Measurements from ENCODE around the gene DCAF6.
"Not testable (repeated sequence)": the region's sequence is repeated elsewhere in the genome, so short reads cannot be mapped to it uniquely, and the experiment has no call there.

DCAF6 gene

DNA sequence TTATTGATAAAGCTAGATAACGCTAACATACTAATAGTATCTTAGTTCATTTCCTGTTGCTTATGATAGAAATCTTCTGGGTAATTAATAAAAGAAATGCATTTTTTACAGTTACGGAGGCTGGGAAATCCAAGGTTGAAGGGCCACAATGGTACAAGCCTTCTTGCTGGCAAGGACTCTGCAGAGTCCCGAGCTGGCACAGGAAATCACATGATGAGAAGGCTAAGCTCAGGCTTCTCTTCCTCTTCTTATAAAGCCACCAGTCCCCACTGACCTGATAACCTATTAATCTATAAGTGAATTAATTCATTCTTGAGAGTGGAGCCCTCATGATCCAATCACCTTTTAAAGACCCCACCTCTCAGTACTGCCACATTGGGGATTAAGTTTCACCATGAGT, 117.6 kb downstream of the DCAF6 start:
- Histone ChIP-seq H2AK5ac (ENCODE audit: low read length, severe bottlenecking) (no peak overlapping the region), H2BK5ac (ENCODE audit: low read depth, low read length, poor library complexity, severe bottlenecking) (no peak overlapping the region), H3K79me1 (replicated peaks; ENCODE audit: low read length, poor library complexity, severe bottlenecking) (peaks cover 12% of the 10 kb centered on the region), H3K27me3 (ENCODE audit: control insufficient read depth in 1 of 2, insufficient read depth in 1 of 2, low read length in 2 of 2) (no peaks in the 10 kb centered on the region), H2BK12ac (ENCODE audit: low read length in 2 of 2) (no peak overlapping the region), H2AFZ (ENCODE audit: low read depth, low read length) (no peak overlapping the region), H3K14ac (ENCODE audit: low read length in 2 of 2) (no peak overlapping the region), H3K4me2 (ENCODE audit: low read length, poor library complexity, severe bottlenecking) (no peak overlapping the region), H3K18ac (ENCODE audit: low read depth in 1 of 2, low read length in 2 of 2) (no peak overlapping the region), H4K8ac (ENCODE audit: low read length) (no peak overlapping the region), H3K4ac (ENCODE audit: low read depth in 1 of 2, low read length in 2 of 2) (no peak overlapping the region), H3K27ac (ENCODE audit: low read length, poor library complexity, severe bottlenecking) (no peak overlapping the region), H2BK15ac (ENCODE audit: low read depth, poor library complexity, severe bottlenecking) (no peak overlapping the region), H3K4me1 (ENCODE audit: control insufficient read depth, insufficient read depth, low read depth, low read length) (peaks cover 1% of the 10 kb centered on the region), H3K4me3 (ENCODE audit: insufficient read depth in 1 of 2, low read depth in 1 of 2, low read length in 2 of 2) (no peak overlapping the region), H2BK120ac (ENCODE audit: low read depth, low read length) (no peak overlapping the region), H3K9me3 (ENCODE audit: control insufficient read depth, low read length) (no peaks in the 10 kb centered on the region), H4K91ac (ENCODE audit: low read length) (no peak overlapping the region), H3K36me3 (ENCODE audit: control insufficient read depth in 1 of 2, insufficient read depth in 2 of 2, low read depth in 1 of 2, low read length in 2 of 2) (peaks cover 6 to 56% of the 10 kb centered on the region in 2 experiments), H3K9ac (ENCODE audit: low read length) (no peak overlapping the region), H3K23ac (ENCODE audit: low read length in 2 of 2) (no peak overlapping the region)
- no peak for DNase-seq
- WGBS, result 100% methylated on average over 2 of the region's 3 CpGs

DNA sequence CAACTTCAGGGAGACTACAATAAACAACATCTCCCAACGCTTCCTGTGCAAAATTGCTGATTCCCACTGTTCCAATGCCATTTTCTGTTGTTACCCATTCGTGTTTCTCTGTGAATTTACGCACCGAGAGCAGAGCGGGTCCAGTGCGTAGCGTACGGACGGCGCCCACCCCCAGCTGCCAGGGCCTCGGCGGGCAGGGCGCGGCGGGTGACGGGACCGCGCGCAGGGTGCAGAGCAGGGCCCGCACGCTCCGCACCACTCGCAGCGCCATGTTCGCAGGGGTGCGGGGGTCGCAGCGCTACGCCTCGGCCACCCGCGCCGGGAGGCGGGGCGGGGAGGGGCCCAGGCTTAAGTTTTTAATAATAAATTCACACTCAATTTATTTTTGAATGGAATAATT, 119.7 kb downstream of the DCAF6 start:
- not testable (repeated sequence) for H2BK12ac ChIP-seq (ENCODE audit: low read length in 2 of 2); H4K8ac ChIP-seq (ENCODE audit: low read length); H3K27ac ChIP-seq (ENCODE audit: low read length, poor library complexity, severe bottlenecking); H4K91ac ChIP-seq (ENCODE audit: low read length); H3K27me3 ChIP-seq (ENCODE audit: control insufficient read depth in 1 of 2, insufficient read depth in 1 of 2, low read length in 2 of 2); H3K23ac ChIP-seq (ENCODE audit: low read length in 2 of 2); H2BK120ac ChIP-seq (ENCODE audit: low read depth, low read length); H2AK5ac ChIP-seq (ENCODE audit: low read length, severe bottlenecking); H3K4me1 ChIP-seq (ENCODE audit: control insufficient read depth, insufficient read depth, low read depth, low read length); H3K4me3 ChIP-seq (ENCODE audit: insufficient read depth in 1 of 2, low read depth in 1 of 2, low read length in 2 of 2); H2BK15ac ChIP-seq (ENCODE audit: low read depth, poor library complexity, severe bottlenecking); DNase-seq; H3K4ac ChIP-seq (ENCODE audit: low read depth in 1 of 2, low read length in 2 of 2); H3K14ac ChIP-seq (ENCODE audit: low read length in 2 of 2); H3K18ac ChIP-seq (ENCODE audit: low read depth in 1 of 2, low read length in 2 of 2); H3K4me2 ChIP-seq (ENCODE audit: low read length, poor library complexity, severe bottlenecking); H2AFZ ChIP-seq (ENCODE audit: low read depth, low read length); H3K9me3 ChIP-seq (ENCODE audit: control insufficient read depth, low read length); H2BK5ac ChIP-seq (ENCODE audit: low read depth, low read length, poor library complexity, severe bottlenecking); H3K9ac ChIP-seq (ENCODE audit: low read length)
- H3K36me3 ChIP-seq (ENCODE audit: control insufficient read depth in 1 of 2, insufficient read depth in 2 of 2, low read depth in 1 of 2, low read length in 2 of 2), result peaks cover 9 to 62% of the 10 kb centered on the region in 2 experiments
- peaks cover 17% of the 10 kb centered on the region for H3K79me1 ChIP-seq (replicated peaks; ENCODE audit: low read length, poor library complexity, severe bottlenecking)
- WGBS, result 95% methylated on average over 12 of the region's 35 CpGs

DNA sequence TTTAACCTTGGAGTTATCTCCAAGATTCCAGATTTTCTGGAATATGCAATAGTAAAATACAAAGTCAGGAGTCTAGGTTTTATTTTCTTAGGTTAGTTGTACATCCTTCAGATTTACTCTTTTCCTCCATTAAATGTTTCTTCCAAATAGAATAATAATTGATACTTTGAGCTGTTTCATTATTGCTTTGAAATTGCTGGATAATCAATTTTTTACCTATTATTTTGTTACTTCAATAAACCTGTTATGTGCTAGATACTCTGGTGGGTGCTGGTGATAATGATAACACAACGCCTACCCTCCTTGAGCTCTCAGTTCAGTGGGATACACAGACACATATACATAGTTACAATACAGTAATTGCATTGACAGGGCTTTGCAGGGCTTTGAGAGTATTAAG, 120.9 kb downstream of the DCAF6 start:
- H3K4ac ChIP-seq (ENCODE audit: low read depth in 1 of 2, low read length in 2 of 2), result no peak overlapping the region
- no peak overlapping the region for H3K18ac ChIP-seq (ENCODE audit: low read depth in 1 of 2, low read length in 2 of 2)
- no peak overlapping the region for H3K4me3 ChIP-seq (ENCODE audit: insufficient read depth in 1 of 2, low read depth in 1 of 2, low read length in 2 of 2)
- H3K9me3 ChIP-seq (ENCODE audit: control insufficient read depth, low read length), result no peaks in the 10 kb centered on the region
- H3K36me3 ChIP-seq (ENCODE audit: control insufficient read depth in 1 of 2, insufficient read depth in 2 of 2, low read depth in 1 of 2, low read length in 2 of 2), result peaks cover 6 to 64% of the 10 kb centered on the region in 2 experiments
- H2BK5ac ChIP-seq (ENCODE audit: low read depth, low read length, poor library complexity, severe bottlenecking), result no peak overlapping the region
- no peak overlapping the region for H2AK5ac ChIP-seq (ENCODE audit: low read length, severe bottlenecking)
- WGBS, result no CpG with 5 or more reads among the region's 1 CpG
- no peak overlapping the region for H3K14ac ChIP-seq (ENCODE audit: low read length in 2 of 2)
- no peak overlapping the region for H3K27ac ChIP-seq (ENCODE audit: low read length, poor library complexity, severe bottlenecking)
- H2BK120ac ChIP-seq (ENCODE audit: low read depth, low read length), result no peak overlapping the region
- H3K9ac ChIP-seq (ENCODE audit: low read length), result no peak overlapping the region
- H3K23ac ChIP-seq (ENCODE audit: low read length in 2 of 2), result no peak overlapping the region
- no peak overlapping the region for H4K91ac ChIP-seq (ENCODE audit: low read length)
- H3K4me2 ChIP-seq (ENCODE audit: low read length, poor library complexity, severe bottlenecking), result no peak overlapping the region
- H3K27me3 ChIP-seq (ENCODE audit: control insufficient read depth in 1 of 2, insufficient read depth in 1 of 2, low read length in 2 of 2), result no peaks in the 10 kb centered on the region
- no peak for DNase-seq
- H2BK12ac ChIP-seq (ENCODE audit: low read length in 2 of 2), result no peak overlapping the region
- H2BK15ac ChIP-seq (ENCODE audit: low read depth, poor library complexity, severe bottlenecking), result no peak overlapping the region
- no peak overlapping the region for H2AFZ ChIP-seq (ENCODE audit: low read depth, low read length)
- no peak overlapping the region for H4K8ac ChIP-seq (ENCODE audit: low read length)
- no peaks in the 10 kb centered on the region for H3K4me1 ChIP-seq (ENCODE audit: control insufficient read depth, insufficient read depth, low read depth, low read length)
- H3K79me1 ChIP-seq (replicated peaks; ENCODE audit: low read length, poor library complexity, severe bottlenecking), result peaks cover 14% of the 10 kb centered on the region

GRCh38 chr1:168057921-168058320, 121.4 kb downstream of the DCAF6 start:
- no peak overlapping the region for H2AK5ac ChIP-seq (ENCODE audit: low read length, severe bottlenecking)
- H4K8ac ChIP-seq (ENCODE audit: low read length), result no peak overlapping the region
- peaks cover 14% of the 10 kb centered on the region for H3K79me1 ChIP-seq (replicated peaks; ENCODE audit: low read length, poor library complexity, severe bottlenecking)
- H4K91ac ChIP-seq (ENCODE audit: low read length), result no peak overlapping the region
- no peak overlapping the region for H3K14ac ChIP-seq (ENCODE audit: low read length in 2 of 2)
- no peaks in the 10 kb centered on the region for H3K4me1 ChIP-seq (ENCODE audit: control insufficient read depth, insufficient read depth, low read depth, low read length)
- H3K4me3 ChIP-seq (ENCODE audit: insufficient read depth in 1 of 2, low read depth in 1 of 2, low read length in 2 of 2), result no peak overlapping the region
- peaks cover 6 to 58% of the 10 kb centered on the region in 2 experiments for H3K36me3 ChIP-seq (ENCODE audit: control insufficient read depth in 1 of 2, insufficient read depth in 2 of 2, low read depth in 1 of 2, low read length in 2 of 2)
- no peaks in the 10 kb centered on the region for H3K27me3 ChIP-seq (ENCODE audit: control insufficient read depth in 1 of 2, insufficient read depth in 1 of 2, low read length in 2 of 2)
- H2BK12ac ChIP-seq (ENCODE audit: low read length in 2 of 2), result no peak overlapping the region
- H3K9me3 ChIP-seq (ENCODE audit: control insufficient read depth, low read length), result no peaks in the 10 kb centered on the region
- no peak overlapping the region for H3K27ac ChIP-seq (ENCODE audit: low read length, poor library complexity, severe bottlenecking)
- no CpG with 5 or more reads among the region's 2 CpGs for WGBS
- peak; percentile 12 for DNase-seq
- H2BK5ac ChIP-seq (ENCODE audit: low read depth, low read length, poor library complexity, severe bottlenecking), result no peak overlapping the region
- H3K18ac ChIP-seq (ENCODE audit: low read depth in 1 of 2, low read length in 2 of 2), result no peak overlapping the region
- no peak overlapping the region for H2BK15ac ChIP-seq (ENCODE audit: low read depth, poor library complexity, severe bottlenecking)
- no peak overlapping the region for H2BK120ac ChIP-seq (ENCODE audit: low read depth, low read length)
- no peak overlapping the region for H3K23ac ChIP-seq (ENCODE audit: low read length in 2 of 2)
- no peak overlapping the region for H3K9ac ChIP-seq (ENCODE audit: low read length)
- H3K4me2 ChIP-seq (ENCODE audit: low read length, poor library complexity, severe bottlenecking), result no peak overlapping the region
- H3K4ac ChIP-seq (ENCODE audit: low read depth in 1 of 2, low read length in 2 of 2), result no peak overlapping the region
- no peak overlapping the region for H2AFZ ChIP-seq (ENCODE audit: low read depth, low read length)
